A549 (cell line): ENCODE data around the gene SP140L. TPM values are rescaled to one million over a fixed set of nuclear protein-coding genes. Genes with fewer than 3 reads are reported as not detected.

ENCODE experiments used
- ATAC-seq, 2 experiments: fragments of 200-7000 bp in 1 of 2; fragments of >200 bp in 1 of 2; cut with Nextera tagmentation in 1 of 2; cut with Tn5 transposase in 1 of 2; 3 replicates each; pipeline versions ENCODE4 v1.8.0 to v1.9.1; 2018 to 2020; ENCODE audit warnings: mild to moderate bottlenecking in 1 of 2, moderate library complexity in 1 of 2
- CTCF ChIA-PET: fragments of 300-600 bp; sonication (Branson Sonifier 250); formaldehyde crosslinking; extraction: SDS; loops from one replicate; lab custom pipeline; 2021; ENCODE audit warnings: antibody characterized with exemption, inconsistent platforms; lab: Yijun Ruan, JAX
- POLR2A ChIA-PET: fragments of 350-600 bp; formaldehyde crosslinking; extraction: SDS; loops from one replicate; lab custom pipeline; 2021; ENCODE audit warnings: antibody characterized with exemption, inconsistent platforms; lab: Yijun Ruan, JAX
- DNase-seq, 2 experiments: peaks; one replicate each; pipeline versions ENCODE4 v3.0.0 to v3.0.0-alpha.2; 2011 to 2016; ENCODE audit warnings: low read depth in 1 of 2, low spot score in 1 of 2
- FAIRE-seq: peaks from 2 replicates; lab custom pipeline; 2011; peaks lifted over from hg19 to GRCh38; lab: Jason Lieb, UNC
- H3K27ac ChIP-seq, 2 experiments: fragments of >200 bp; sonication (Bioruptor Twin); formaldehyde crosslinking; 3 replicates each; pipeline ENCODE4 v1.5.1; 2016 to 2017
- H3K4me1 ChIP-seq: fragments of >200 bp; sonication (Bioruptor Twin); formaldehyde crosslinking; 3 replicates; pipeline ENCODE4 v1.6.1; 2016
- H3K4me2 ChIP-seq: fragments of >200 bp; sonication (Bioruptor Twin); formaldehyde crosslinking; 3 replicates; pipeline ENCODE4 v1.6.1; 2016
- H3K4me3 ChIP-seq: fragments of >200 bp; sonication (Bioruptor Twin); formaldehyde crosslinking; 3 replicates; pipeline ENCODE4 v1.5.1; 2016
- H3K9me3 ChIP-seq: fragments of >200 bp; sonication (Bioruptor Twin); formaldehyde crosslinking; 3 replicates; pipeline ENCODE4 v1.6.1; 2016
- CBX2 ChIP-seq: fragments of 200-600 bp; sonication (generic); IDR thresholded peaks from 2 replicates; pipeline ENCODE4 v1.6.1; 2016; ENCODE audit warnings: low read depth, mild to moderate bottlenecking, borderline replicate concordance
- CHD2 ChIP-seq: fragments of 150-350 bp; IDR thresholded peaks from 2 replicates; pipeline ENCODE4 v1.6.1; 2014; ENCODE audit warnings: low read length; ENCODE audit not compliant: partially characterized antibody
- EHMT2 ChIP-seq: fragments of 200-600 bp; sonication (generic); IDR thresholded peaks from 2 replicates; pipeline ENCODE4 v1.6.1; 2016; ENCODE audit warnings: antibody characterized with exemption, low read depth, mild to moderate bottlenecking, moderate library complexity
- EP300 ChIP-seq, 2 experiments: fragments of >200 bp; sonication (Bioruptor Twin); formaldehyde crosslinking; IDR thresholded peaks; 2 replicates in 1 of 2; 3 replicates in 1 of 2; pipeline ENCODE4 v1.6.1; 2016 to 2017
- FOSB ChIP-seq: fragments of 250-450 bp; sonication (Bioruptor Pico); IDR thresholded peaks from 2 replicates; pipeline ENCODE4 v1.5.0; 2020; ENCODE audit warnings: mild to moderate bottlenecking, moderate library complexity
- FOSL2 ChIP-seq, 2 experiments: fragments of 450-650 bp in 1 of 2; fragments of >200 bp in 1 of 2; sonication (Bioruptor Twin) in 1 of 2; formaldehyde crosslinking; IDR thresholded peaks; 2 replicates each; pipeline versions ENCODE4 v1.5.0 to v1.6.1; 2016 to 2020; ENCODE audit warnings: mild to moderate bottlenecking in 1 of 2, moderate library complexity in 1 of 2
- GATA3 ChIP-seq: IDR thresholded peaks from 2 replicates; pipeline ENCODE4 v1.6.1; 2012; ENCODE audit warnings: borderline replicate concordance
- MAFK ChIP-seq: fragments of 450-650 bp; IDR thresholded peaks from 2 replicates; pipeline ENCODE4 v1.6.1; 2014; ENCODE audit not compliant: partially characterized antibody
- NFE2L2 ChIP-seq: fragments of 150-350 bp; conservative IDR thresholded peaks from 2 replicates; pipeline ENCODE4 v1.6.1; 2014; ENCODE audit warnings: low read length
- NPAS2 ChIP-seq: fragments of 250-450 bp; sonication (Bioruptor Pico); IDR thresholded peaks from 2 replicates; pipeline ENCODE4 v1.8.0; 2022; ENCODE audit warnings: mild to moderate bottlenecking, moderate library complexity, borderline replicate concordance
- NR3C1 ChIP-seq: fragments of >200 bp; sonication (Bioruptor Twin); formaldehyde crosslinking; IDR thresholded peaks from 3 replicates; pipeline ENCODE4 v1.6.1; 2017
- POLR2A ChIP-seq: IDR thresholded peaks from 2 replicates; pipeline ENCODE4 v1.6.1; 2012; ENCODE audit warnings: mild to moderate bottlenecking, low read length
- POLR2AphosphoS2 ChIP-seq: conservative IDR thresholded peaks from 2 replicates; pipeline ENCODE4 v1.6.1; 2012; ENCODE audit warnings: low read length, improper control_type of control experiment, inconsistent platforms
- RAD21 ChIP-seq, 2 experiments: fragments of >200 bp in 1 of 2; sonication (Bioruptor Twin) in 1 of 2; formaldehyde crosslinking in 1 of 2; IDR thresholded peaks in 1 of 2; conservative IDR thresholded peaks in 1 of 2; 2 replicates in 1 of 2; 3 replicates in 1 of 2; pipeline ENCODE4 v1.6.1; 2012 to 2018; ENCODE audit warnings: inconsistent platforms in 1 of 2
- RNF2 ChIP-seq: fragments of 200-600 bp; sonication (generic); IDR thresholded peaks from 2 replicates; pipeline ENCODE4 v1.6.1; 2016; ENCODE audit warnings: low read depth, mild to moderate bottlenecking, antibody characterized with exemption, moderate library complexity, borderline replicate concordance
- TFCP2L1 ChIP-seq: fragments of 250-450 bp; sonication (Bioruptor Pico); IDR thresholded peaks from 2 replicates; pipeline ENCODE4 v1.5.0; 2021; ENCODE audit warnings: mild to moderate bottlenecking
- WGBS: methylation state at CpG from one replicate; pipeline ENCODE4 v1.1.6; 2017; ENCODE audit errors: missing lambda C conversion rate; 5-methylcytosine and 5-hydroxymethylcytosine counted together
- polyA plus RNA-seq, 4 experiments: library from polyadenylated mRNA; depleted of rRNA in 3 of 4; stranded (reverse); fragments of >200 nt; fragmentation: RNase III in 1 of 4; extraction: RNeasy Plus Mini Kit Qiagen cat#74134 plus additional on column Dnase treatment in 1 of 4; gene quantifications; 2 replicates in 3 of 4; 3 replicates in 1 of 4; pipeline ENCODE4 v1.2.3, GENCODE V29; 2011 to 2017
- TF ChIP-seq, protein P1 (sequence below): IDR thresholded peaks from 2 replicates; pipeline ENCODE4 v1.6.1; 2012
- TF ChIP-seq, protein P2 (sequence below): fragments of 250-450 bp; sonication (Bioruptor Pico); IDR thresholded peaks from 2 replicates; pipeline ENCODE4 v1.5.0; 2021; ENCODE audit warnings: mild to moderate bottlenecking, moderate library complexity, borderline replicate concordance
- TF ChIP-seq, protein P3 (sequence below): fragments of >200 bp; sonication (Bioruptor Twin); formaldehyde crosslinking; IDR thresholded peaks from 3 replicates; pipeline ENCODE4 v1.5.1; 2016
- TF ChIP-seq, protein P4 (sequence below): fragments of 150-350 bp; IDR thresholded peaks from 2 replicates; pipeline ENCODE4 v1.6.1; 2014; ENCODE audit warnings: low read depth, mild to moderate bottlenecking, low read length

SP140L gene
- polyA plus RNA-seq, 2 of the 4 experiments (the other 2 are of a cell fraction), result 1.7 to 2.5 TPM

DNA sequence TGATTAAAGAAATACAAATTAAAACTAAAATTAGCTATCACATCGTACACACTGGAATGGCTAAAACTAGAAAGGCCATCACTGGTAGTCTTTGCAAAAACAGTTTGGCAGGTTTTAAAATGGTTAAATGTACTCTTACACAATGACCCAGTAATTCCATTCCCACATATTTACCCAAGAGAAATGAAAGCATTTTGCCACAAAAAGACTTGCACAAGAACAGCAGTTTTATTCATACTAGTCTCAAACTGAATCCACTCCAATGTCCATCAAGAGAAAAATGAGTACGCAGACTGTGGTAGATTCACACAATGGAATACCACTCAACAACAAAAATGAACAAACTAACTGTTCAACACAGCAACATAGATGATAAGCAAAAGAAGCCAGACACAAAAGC lies 29.1 kb downstream of the SP140L start:
- no peak for DNase-seq
- no peak for FAIRE-seq
- H3K4me2 ChIP-seq, result no peak overlapping the region
- H3K4me3 ChIP-seq, result no peak overlapping the region
- 0 out of 3 replicates have a peak, but pooled peaks cover 7% of the 10 kb centered on the region for H3K9me3 ChIP-seq
- H3K4me1 ChIP-seq, result no peaks in the 10 kb centered on the region
- 45% methylated on average over 2 of the region's 2 CpGs for WGBS
- ATAC-seq, result no peak
- ChIA-PET CTCF (no interaction called here), POLR2A (no interaction called here)
- H3K27ac ChIP-seq, result no peak overlapping the region
- TF ChIP-seq, protein P1, sequence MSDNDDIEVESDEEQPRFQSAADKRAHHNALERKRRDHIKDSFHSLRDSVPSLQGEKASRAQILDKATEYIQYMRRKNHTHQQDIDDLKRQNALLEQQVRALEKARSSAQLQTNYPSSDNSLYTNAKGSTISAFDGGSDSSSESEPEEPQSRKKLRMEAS, result no peak
- TF ChIP-seq FOSL2 (IDR thresholded peaks at IDR 0.05) (no peak), FOSL2 (CRISPR knock-in tag; IDR thresholded peaks at IDR 0.05) (no peak), GATA3 (no peak), RNF2 (no peak), EHMT2 (no peak), NFE2L2 (no peak), NR3C1 (no peak), CBX2 (no peak), TFCP2L1 (no peak), POLR2A (no peak), RAD21 (conservative IDR thresholded peaks at IDR 0.05 in 1 of 2, IDR thresholded peaks at IDR 0.05 in 1 of 2) (no peak), EP300 (IDR thresholded peaks at IDR 0.05) (no peak), MAFK (no peak)
- TF ChIP-seq, protein P2, sequence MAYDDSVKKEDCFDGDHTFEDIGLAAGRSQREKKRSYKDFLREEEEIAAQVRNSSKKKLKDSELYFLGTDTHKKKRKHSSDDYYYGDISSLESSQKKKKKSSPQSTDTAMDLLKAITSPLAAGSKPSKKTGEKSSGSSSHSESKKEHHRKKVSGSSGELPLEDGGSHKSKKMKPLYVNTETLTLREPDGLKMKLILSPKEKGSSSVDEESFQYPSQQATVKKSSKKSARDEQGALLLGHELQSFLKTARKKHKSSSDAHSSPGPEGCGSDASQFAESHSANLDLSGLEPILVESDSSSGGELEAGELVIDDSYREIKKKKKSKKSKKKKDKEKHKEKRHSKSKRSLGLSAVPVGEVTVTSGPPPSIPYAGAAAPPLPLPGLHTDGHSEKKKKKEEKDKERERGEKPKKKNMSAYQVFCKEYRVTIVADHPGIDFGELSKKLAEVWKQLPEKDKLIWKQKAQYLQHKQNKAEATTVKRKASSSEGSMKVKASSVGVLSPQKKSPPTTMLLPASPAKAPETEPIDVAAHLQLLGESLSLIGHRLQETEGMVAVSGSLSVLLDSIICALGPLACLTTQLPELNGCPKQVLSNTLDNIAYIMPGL, result no peak

DNA sequence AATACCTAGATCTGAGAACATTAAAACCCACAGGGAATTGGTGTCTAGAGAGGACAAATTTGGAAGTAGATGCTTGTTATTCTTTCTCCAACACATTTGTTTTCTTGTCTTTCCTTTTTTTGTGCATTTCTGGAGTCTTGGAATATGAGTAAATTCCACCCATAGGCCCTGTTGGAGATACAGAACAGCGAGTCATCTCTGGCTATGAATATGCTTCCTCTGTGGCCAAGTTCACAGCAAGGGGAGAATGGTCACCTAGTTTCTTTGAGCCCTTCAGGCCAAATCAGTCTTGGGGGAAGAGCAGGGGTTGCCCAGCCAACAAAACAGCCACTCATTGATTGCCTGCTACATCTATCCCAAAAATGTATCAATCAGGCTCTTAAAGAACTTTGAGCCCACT lies 31.3 kb downstream of the SP140L start:
- no peak overlapping the region for H3K4me2 ChIP-seq
- no peak overlapping the region for H3K27ac ChIP-seq
- no peak for DNase-seq
- 29% methylated on average over 1 of the region's 1 CpG for WGBS
- ChIA-PET POLR2A (no interaction called here), CTCF (no interaction called here)
- H3K9me3 ChIP-seq, result 0 out of 3 replicates have a peak, but pooled peaks cover 7% of the 10 kb centered on the region
- ATAC-seq, result no peak
- TF ChIP-seq MAFK (no peak), POLR2AphosphoS2 (no peak), EHMT2 (no peak), TFCP2L1 (no peak), CHD2 (no peak), NPAS2 (CRISPR knock-in tag) (no peak)
- TF ChIP-seq, protein P3, sequence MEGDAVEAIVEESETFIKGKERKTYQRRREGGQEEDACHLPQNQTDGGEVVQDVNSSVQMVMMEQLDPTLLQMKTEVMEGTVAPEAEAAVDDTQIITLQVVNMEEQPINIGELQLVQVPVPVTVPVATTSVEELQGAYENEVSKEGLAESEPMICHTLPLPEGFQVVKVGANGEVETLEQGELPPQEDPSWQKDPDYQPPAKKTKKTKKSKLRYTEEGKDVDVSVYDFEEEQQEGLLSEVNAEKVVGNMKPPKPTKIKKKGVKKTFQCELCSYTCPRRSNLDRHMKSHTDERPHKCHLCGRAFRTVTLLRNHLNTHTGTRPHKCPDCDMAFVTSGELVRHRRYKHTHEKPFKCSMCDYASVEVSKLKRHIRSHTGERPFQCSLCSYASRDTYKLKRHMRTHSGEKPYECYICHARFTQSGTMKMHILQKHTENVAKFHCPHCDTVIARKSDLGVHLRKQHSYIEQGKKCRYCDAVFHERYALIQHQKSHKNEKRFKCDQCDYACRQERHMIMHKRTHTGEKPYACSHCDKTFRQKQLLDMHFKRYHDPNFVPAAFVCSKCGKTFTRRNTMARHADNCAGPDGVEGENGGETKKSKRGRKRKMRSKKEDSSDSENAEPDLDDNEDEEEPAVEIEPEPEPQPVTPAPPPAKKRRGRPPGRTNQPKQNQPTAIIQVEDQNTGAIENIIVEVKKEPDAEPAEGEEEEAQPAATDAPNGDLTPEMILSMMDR, result no peak
- TF ChIP-seq, protein P1, result no peak
- FAIRE-seq, result no peak
- no peak overlapping the region for H3K4me3 ChIP-seq
- no peaks in the 10 kb centered on the region for H3K4me1 ChIP-seq

DNA sequence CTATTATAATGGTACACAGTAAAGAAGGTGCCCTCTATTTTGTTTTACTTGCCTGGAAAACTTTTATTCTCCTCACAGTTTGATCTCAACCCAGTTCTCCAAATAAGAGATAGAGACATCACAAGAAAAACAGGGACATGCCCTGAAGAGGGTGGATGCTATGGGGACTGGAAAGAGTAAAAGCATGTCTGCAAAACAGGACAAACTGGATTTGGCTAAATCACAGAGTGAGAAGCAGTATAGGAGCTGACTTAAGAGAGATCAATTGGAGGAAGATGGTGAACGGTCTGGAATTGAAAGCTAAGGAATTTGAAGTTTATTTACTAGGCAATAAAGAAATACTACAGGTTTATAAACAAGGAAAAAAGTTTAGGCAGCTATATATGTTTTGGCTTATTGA lies 33.0 kb downstream of the SP140L start:
- ATAC-seq (no peak), DNase-seq (no peak), FAIRE-seq (no peak)
- Histone ChIP-seq H3K4me1 (no peaks in the 10 kb centered on the region), H3K4me2 (no peak overlapping the region), H3K9me3 (0 out of 3 replicates have a peak, but pooled peaks cover 7% of the 10 kb centered on the region), H3K27ac (no peak overlapping the region), H3K4me3 (no peak overlapping the region)
- POLR2A ChIA-PET, result no interaction called here
- CTCF ChIA-PET, result no interaction called here
- 9% methylated on average over 1 of the region's 1 CpG for WGBS
- TF ChIP-seq, protein P4, sequence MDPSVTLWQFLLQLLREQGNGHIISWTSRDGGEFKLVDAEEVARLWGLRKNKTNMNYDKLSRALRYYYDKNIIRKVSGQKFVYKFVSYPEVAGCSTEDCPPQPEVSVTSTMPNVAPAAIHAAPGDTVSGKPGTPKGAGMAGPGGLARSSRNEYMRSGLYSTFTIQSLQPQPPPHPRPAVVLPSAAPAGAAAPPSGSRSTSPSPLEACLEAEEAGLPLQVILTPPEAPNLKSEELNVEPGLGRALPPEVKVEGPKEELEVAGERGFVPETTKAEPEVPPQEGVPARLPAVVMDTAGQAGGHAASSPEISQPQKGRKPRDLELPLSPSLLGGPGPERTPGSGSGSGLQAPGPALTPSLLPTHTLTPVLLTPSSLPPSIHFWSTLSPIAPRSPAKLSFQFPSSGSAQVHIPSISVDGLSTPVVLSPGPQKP, result no peak
- no peak for TF ChIP-seq FOSB
